Endothelial cell of umbilical vein (primary cell): ENCODE data around the gene ATP1A3. TPM values are rescaled to one million over a fixed set of nuclear protein-coding genes. Genes with fewer than 3 reads are reported as not detected.

Experiments
- BruUV-seq: library from RNA; stranded (reverse); fragments of 400-500 nt; replicated peaks from 2 replicates; lab custom pipeline; 2021; lab: Mats Ljungman, UMichigan
- CTCF ChIA-PET: fragments of 300-600, 350-600 bp; sonication (Branson Sonifier 250); formaldehyde crosslinking; loops from one replicate; lab custom pipeline; 2021; ENCODE audit warnings: antibody characterized with exemption, inconsistent platforms; lab: Charles Lee
- POLR2A ChIA-PET: fragments of 300-600, 350-600 bp; sonication (Branson Sonifier 250); formaldehyde crosslinking; loops from one replicate; lab custom pipeline; 2021; ENCODE audit warnings: antibody characterized with exemption, inconsistent platforms; lab: Charles Lee
- DNase-seq: peaks from one replicate; pipeline ENCODE4 v3.0.0-alpha.2; 2011; ENCODE audit warnings: low read depth, low spot score
- FAIRE-seq: peaks from 2 replicates; lab custom pipeline; 2011; peaks lifted over from hg19 to GRCh38; lab: Jason Lieb, UNC
- H2AFZ ChIP-seq: 2 replicates; pipeline ENCODE4 v1.6.0; 2012; ENCODE audit warnings: low read depth, low read length, control low read depth, inconsistent platforms
- H3K27ac ChIP-seq: 2 replicates; pipeline ENCODE4 v1.5.1; 2011; ENCODE audit warnings: low read depth, mild to moderate bottlenecking, control low read depth, low read length, moderate library complexity; ENCODE audit not compliant: insufficient read depth
- H3K27me3 ChIP-seq, 2 experiments: 2 replicates each; pipeline versions ENCODE4 v1.6.0 to v1.6.1; 2011; ENCODE audit warnings: low read length in 2 of 2, mixed read lengths in 1 of 2; ENCODE audit not compliant: control insufficient read depth in 2 of 2, insufficient read depth in 2 of 2
- H3K36me3 ChIP-seq, 2 experiments: 2 replicates in 1 of 2; 3 replicates in 1 of 2; pipeline ENCODE4 v1.5.1; 2011; ENCODE audit warnings: low read length in 2 of 2, mild to moderate bottlenecking in 1 of 2, moderate library complexity in 1 of 2; ENCODE audit not compliant: control insufficient read depth in 2 of 2, insufficient read depth in 2 of 2; ENCODE audit errors: extremely low read depth in 1 of 2
- H3K4me1 ChIP-seq: 3 replicates; pipeline ENCODE4 v1.5.1; 2011; ENCODE audit warnings: mild to moderate bottlenecking, low read length; ENCODE audit not compliant: control insufficient read depth, insufficient read depth; ENCODE audit errors: extremely low read depth
- H3K4me2 ChIP-seq: 2 replicates; pipeline ENCODE4 v1.6.1; 2011; ENCODE audit warnings: low read length, control low read depth, mixed read lengths; ENCODE audit not compliant: insufficient read depth
- H3K4me3 ChIP-seq, 3 experiments: fragments of 200-600 bp in 1 of 3; sonication (generic), shearing (Covaris generic) in 1 of 3; replicated peaks in 1 of 3; 2 replicates each; pipeline ENCODE4 v1.5.1; 2011 to 2016; ENCODE audit warnings: control low read depth in 3 of 3, low read length in 3 of 3, mild to moderate bottlenecking in 2 of 3, inconsistent platforms in 1 of 3, low read depth in 1 of 3, moderate library complexity in 1 of 3; ENCODE audit not compliant: insufficient read depth in 1 of 3
- H3K79me2 ChIP-seq: 2 replicates; pipeline ENCODE4 v1.6.0; 2012; ENCODE audit warnings: low read length, inconsistent platforms; ENCODE audit not compliant: control insufficient read depth, insufficient read depth
- H3K9ac ChIP-seq: replicated peaks from 2 replicates; pipeline ENCODE3; 2011; ENCODE audit warnings: low read length, control low read depth; ENCODE audit not compliant: insufficient read depth; ENCODE audit errors: extremely low read depth
- H3K9me1 ChIP-seq: replicated peaks from 3 replicates; pipeline ENCODE4 v1.6.0; 2011; ENCODE audit warnings: mild to moderate bottlenecking, low read length; ENCODE audit not compliant: control insufficient read depth, insufficient read depth; ENCODE audit errors: extremely low read depth
- H3K9me3 ChIP-seq: replicated peaks from 2 replicates; pipeline ENCODE4 v1.5.1; 2012; ENCODE audit warnings: low read length, inconsistent platforms; ENCODE audit not compliant: control insufficient read depth, insufficient read depth
- H4K20me1 ChIP-seq: replicated peaks from 2 replicates; pipeline ENCODE3; 2011; ENCODE audit warnings: mild to moderate bottlenecking, low read length; ENCODE audit not compliant: control insufficient read depth, insufficient read depth; ENCODE audit errors: extremely low read depth
- CTCF ChIP-seq, 2 donors: IDR thresholded peaks; 1 replicate in 1 of 2; 2 replicates in 1 of 2; pipeline ENCODE4 v1.5.1; 2011; ENCODE audit warnings: low read length in 2 of 2, mild to moderate bottlenecking in 2 of 2, moderate library complexity in 2 of 2, control low read depth in 1 of 2, inconsistent platforms in 1 of 2, low read depth in 1 of 2; ENCODE audit not compliant: insufficient read depth in 1 of 2; ENCODE audit errors: extremely low read depth in 1 of 2
- EZH2 ChIP-seq: IDR thresholded peaks from 2 replicates; pipeline ENCODE4 v1.6.1; 2012; ENCODE audit warnings: borderline replicate concordance, low read depth, mild to moderate bottlenecking, moderate library complexity, low read length, inconsistent platforms; ENCODE audit not compliant: severe bottlenecking
- FOS ChIP-seq: IDR thresholded peaks from 2 replicates; pipeline ENCODE4 v1.6.1; 2011; ENCODE audit warnings: mild to moderate bottlenecking, low read length, moderate library complexity, borderline replicate concordance; ENCODE audit not compliant: insufficient read depth
- GATA2 ChIP-seq: IDR thresholded peaks from 2 replicates; pipeline ENCODE4 v1.7.0; 2011; ENCODE audit warnings: low read depth, mild to moderate bottlenecking, moderate library complexity, mixed read lengths, low read length; ENCODE audit not compliant: insufficient read length, insufficient read depth
- JUN ChIP-seq: IDR thresholded peaks from 2 replicates; pipeline ENCODE4 v1.6.1; 2011; ENCODE audit warnings: borderline replicate concordance, low read depth; ENCODE audit not compliant: insufficient read length, insufficient read depth
- MYC ChIP-seq: IDR thresholded peaks from one replicate; pipeline ENCODE4 v1.6.1; 2011; ENCODE audit warnings: mild to moderate bottlenecking, low read depth, low read length
- POLR2A ChIP-seq: IDR thresholded peaks from 2 replicates; pipeline ENCODE4 v1.6.1; 2012; ENCODE audit warnings: low read depth, mild to moderate bottlenecking, control low read depth, low read length
- POLR2AphosphoS5 ChIP-seq: IDR thresholded peaks from 2 replicates; pipeline ENCODE4 v1.6.1; 2012; ENCODE audit warnings: low read depth, mild to moderate bottlenecking, control low read depth, low read length, moderate library complexity; ENCODE audit not compliant: insufficient read depth
- dilution Hi-C: fragments of 300-500 bp; cut with MboI; formaldehyde crosslinking; loops from one replicate; pipeline ENCODE4 v1.15.0; 2019; ENCODE audit warnings: low sequenced_read_pairs; ENCODE audit not compliant: extremely low pct_ligation_motif_present
- intact Hi-C: fragments of 100-400 bp; cut with micrococcal nuclease; formaldehyde crosslinking; loops from one replicate; pipeline ENCODE4 v1.10.0; 2022
- polyA plus RNA-seq, 4 experiments: library from polyadenylated mRNA; depleted of rRNA in 3 of 4; stranded (reverse) in 3 of 4; unstranded in 1 of 4; fragments of >200 nt; gene quantifications; 2 replicates each; pipeline versions ENCODE4 v1.2.1 to v1.2.3, GENCODE V29; 2011 to 2012; ENCODE audit warnings: missing spikeins in 1 of 4
- total RNA-seq: library from RNA; stranded (reverse); gene quantifications from 2 replicates; pipeline ENCODE4 v1.2.3, GENCODE V29; 2021
- TF ChIP-seq, protein P1 (sequence below): IDR thresholded peaks from 2 replicates; pipeline ENCODE4 v1.6.1; 2011; ENCODE audit not compliant: insufficient read depth, insufficient read length

ATP1A3 gene
- total and polyA plus RNA-seq, 2 donors (not counting 3 experiments of a cell fraction or from before 2014, with no cell fraction given): 0.40 TPM; not detected in 1

DNA sequence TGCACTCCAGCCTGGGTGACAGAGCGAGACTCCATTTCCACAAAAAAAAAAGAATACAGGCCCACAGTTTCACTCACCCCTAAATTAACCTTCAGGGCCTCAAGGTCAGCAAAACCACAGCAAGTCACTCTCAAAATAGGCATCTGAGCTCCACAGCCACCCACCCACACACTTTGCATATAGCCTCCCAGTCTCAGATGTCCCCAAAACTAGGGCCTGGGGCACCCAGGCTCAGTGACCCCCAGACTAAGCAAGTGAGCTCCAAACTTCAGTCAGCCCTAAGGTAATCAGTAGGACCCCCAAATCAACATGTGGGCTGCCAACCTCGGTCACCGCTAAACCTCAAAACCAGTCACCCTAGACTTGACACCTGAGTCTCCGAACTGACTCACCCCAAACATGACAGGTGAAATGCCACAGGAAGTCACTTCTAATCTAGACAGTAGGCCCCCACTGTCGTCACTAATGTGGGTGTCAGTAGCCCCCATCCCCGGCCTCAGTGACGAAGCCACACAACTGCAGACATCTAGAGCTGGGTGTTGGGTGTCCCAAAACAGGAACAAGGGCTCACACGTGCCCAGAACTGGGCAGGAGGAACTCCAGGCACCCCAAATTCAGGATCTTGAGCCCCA, 48.8 kb downstream of the ATP1A3 start:
- no peaks in the 10 kb centered on the region for H3K9me3 ChIP-seq
- no peak overlapping the region for H2AFZ ChIP-seq
- POLR2A ChIA-PET: interaction anchor here (0.6 to 0.9 kb wide), 2 partner anchors 43 to 75 kb away, joined by 3 to 8 read pairs; no protein-coding TSS in a partner anchor
- no peak overlapping the region for H3K4me2 ChIP-seq
- peaks cover 2% of the 10 kb centered on the region for H3K4me1 ChIP-seq
- no peaks in the 10 kb centered on the region for H3K79me2 ChIP-seq
- H3K27me3 ChIP-seq: peaks cover 4 to 9% of the 10 kb centered on the region in 2 experiments
- CTCF ChIA-PET: interaction anchor here (0.8 to 2.1 kb wide), 4 partner anchors 9 to 72 kb away, joined by 3 to 7 read pairs (median 3); no protein-coding TSS in a partner anchor
- FAIRE-seq (no peak), DNase-seq (no peak)
- H3K9ac ChIP-seq: no peak overlapping the region
- no peaks in the 10 kb centered on the region for H3K9me1 ChIP-seq
- dilution Hi-C loops: no loop called here
- H3K4me3 ChIP-seq: no peak overlapping the region
- H3K36me3 ChIP-seq: no peaks in the 10 kb centered on the region
- TF ChIP-seq MYC (no peak), JUN (no peak), FOS (no peak), POLR2A (no peak), GATA2 (no peak), POLR2AphosphoS5 (no peak), CTCF (IDR thresholded peaks at IDR 0.05; ENCODE audit: extremely low read depth in 1 of 2, insufficient read depth in 1 of 2, low read depth in 1 of 2, low read length in 2 of 2) (no peak), EZH2 (no peak)
- TF ChIP-seq, protein P1, sequence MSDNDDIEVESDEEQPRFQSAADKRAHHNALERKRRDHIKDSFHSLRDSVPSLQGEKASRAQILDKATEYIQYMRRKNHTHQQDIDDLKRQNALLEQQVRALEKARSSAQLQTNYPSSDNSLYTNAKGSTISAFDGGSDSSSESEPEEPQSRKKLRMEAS: no peak
- no TSS peak for BruUV-seq
- no peak overlapping the region for H3K27ac ChIP-seq
- intact Hi-C loops: no loop called here
- H4K20me1 ChIP-seq: no peaks in the 10 kb centered on the region
